Astrocyte of the cerebellum (primary cell): Measurements from ENCODE around the gene IMPG1.

Experiments used
- DNase-seq: peaks from one replicate; pipeline ENCODE4 v3.0.0-alpha.2; 2011; ENCODE audit warnings: low read depth
- H3K4me3 ChIP-seq: 2 replicates; pipeline ENCODE4 v1.5.1; 2011; ENCODE audit warnings: mild to moderate bottlenecking, low read depth, low read length, moderate library complexity
- in situ Hi-C: cut with HindIII; loops from 2 replicates; pipeline ENCODE4 v1.10.0; 2017; ENCODE audit warnings: low sequenced_read_pairs
- TF ChIP-seq, protein P1 (sequence below): IDR thresholded peaks from 2 replicates; pipeline ENCODE4 v1.5.1; 2012; ENCODE audit warnings: low read length, low read depth, moderate library complexity, mild to moderate bottlenecking; ENCODE audit errors: missing control alignments

The IMPG1 gene

GRCh38 chr6:76000629-76001028 is 71.8 kb downstream of the IMPG1 start:
- TF ChIP-seq, protein P1, sequence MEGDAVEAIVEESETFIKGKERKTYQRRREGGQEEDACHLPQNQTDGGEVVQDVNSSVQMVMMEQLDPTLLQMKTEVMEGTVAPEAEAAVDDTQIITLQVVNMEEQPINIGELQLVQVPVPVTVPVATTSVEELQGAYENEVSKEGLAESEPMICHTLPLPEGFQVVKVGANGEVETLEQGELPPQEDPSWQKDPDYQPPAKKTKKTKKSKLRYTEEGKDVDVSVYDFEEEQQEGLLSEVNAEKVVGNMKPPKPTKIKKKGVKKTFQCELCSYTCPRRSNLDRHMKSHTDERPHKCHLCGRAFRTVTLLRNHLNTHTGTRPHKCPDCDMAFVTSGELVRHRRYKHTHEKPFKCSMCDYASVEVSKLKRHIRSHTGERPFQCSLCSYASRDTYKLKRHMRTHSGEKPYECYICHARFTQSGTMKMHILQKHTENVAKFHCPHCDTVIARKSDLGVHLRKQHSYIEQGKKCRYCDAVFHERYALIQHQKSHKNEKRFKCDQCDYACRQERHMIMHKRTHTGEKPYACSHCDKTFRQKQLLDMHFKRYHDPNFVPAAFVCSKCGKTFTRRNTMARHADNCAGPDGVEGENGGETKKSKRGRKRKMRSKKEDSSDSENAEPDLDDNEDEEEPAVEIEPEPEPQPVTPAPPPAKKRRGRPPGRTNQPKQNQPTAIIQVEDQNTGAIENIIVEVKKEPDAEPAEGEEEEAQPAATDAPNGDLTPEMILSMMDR = no peak
- DNase-seq = no peak
- in situ Hi-C loops = no loop called here
- no peak overlapping the region for H3K4me3 ChIP-seq

- TF ChIP-seq, protein P1 = no peak
- no peak for DNase-seq
- in situ Hi-C loops = no loop called here
- H3K4me3 ChIP-seq = no peak overlapping the region
These were observed 74.8 kb downstream of the IMPG1 start for GRCh38 chr6:75997696-75998095.

DNA sequence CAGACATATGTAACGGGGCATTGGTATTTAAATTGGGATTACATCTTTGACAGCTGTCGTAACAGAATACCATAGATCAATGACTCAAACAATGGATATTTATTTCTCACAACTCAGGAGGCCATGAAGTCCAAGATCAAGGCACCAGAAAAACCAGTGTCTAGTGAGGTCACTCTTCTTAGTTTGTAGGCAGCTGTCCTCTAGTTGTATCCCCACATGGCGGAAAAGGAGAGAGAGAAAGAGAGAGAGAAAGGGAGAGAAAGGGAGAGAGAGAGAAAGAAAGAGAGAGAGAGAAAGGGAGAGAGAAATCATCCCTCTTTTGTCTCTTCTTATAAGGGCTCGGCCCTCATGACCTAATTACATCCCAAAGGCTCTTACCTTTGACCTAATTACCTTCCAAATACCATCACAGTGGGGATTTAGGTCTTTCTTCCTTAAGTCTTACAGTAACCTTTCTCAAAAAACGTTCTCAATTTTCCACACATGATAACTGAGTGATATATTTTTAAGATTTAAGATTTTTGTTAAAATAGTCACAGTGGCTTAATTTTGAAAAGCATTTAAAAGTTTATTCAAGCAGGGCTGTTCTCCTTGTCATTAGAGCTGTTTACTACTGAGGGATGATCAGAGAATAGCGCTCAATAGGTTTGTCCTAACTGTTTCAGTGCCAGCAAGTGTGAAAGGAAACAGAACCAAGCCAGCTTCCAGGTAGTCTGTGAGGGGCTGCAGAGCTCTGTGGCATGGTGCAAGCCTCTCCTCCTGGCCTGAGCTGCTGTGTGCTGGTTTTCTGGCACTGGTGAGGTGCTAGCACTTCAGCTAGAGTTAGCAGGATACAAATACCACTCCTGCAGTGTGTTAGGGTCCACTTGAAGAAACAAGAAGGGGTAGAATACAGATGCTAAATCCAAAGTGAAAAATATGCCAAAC is 79.0 kb downstream of the IMPG1 start:
- TF ChIP-seq, protein P1 = no peak
- no peak overlapping the region for H3K4me3 ChIP-seq
- in situ Hi-C loops = no loop called here
- no peak for DNase-seq

- in situ Hi-C loops = no loop called here
- no peak overlapping the region for H3K4me3 ChIP-seq
- TF ChIP-seq, protein P1 = no peak
- DNase-seq = no peak
These were observed 80.5 kb downstream of the IMPG1 start for GRCh38 chr6:75991941-75992340.

DNA sequence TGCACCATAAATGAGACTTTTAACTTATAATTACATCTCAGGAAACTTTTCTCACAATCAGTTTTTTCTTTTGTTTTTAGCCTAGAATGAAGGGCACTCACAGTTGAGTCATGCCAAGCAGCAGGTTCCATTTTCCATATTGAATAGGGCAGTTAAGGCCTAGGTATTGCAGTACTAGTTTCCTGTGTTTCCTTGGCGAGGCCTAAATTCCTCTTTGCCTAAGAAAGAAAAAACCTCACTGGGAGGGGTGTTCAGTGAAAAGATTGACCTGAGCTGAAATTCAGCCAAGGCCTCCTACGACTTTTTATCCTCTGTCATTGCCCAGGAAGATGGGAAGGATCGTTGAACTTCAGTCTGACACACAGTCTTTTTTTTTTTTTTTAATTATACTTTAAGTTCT is 85.5 kb downstream of the IMPG1 start:
- in situ Hi-C loops = no loop called here
- DNase-seq = no peak
- TF ChIP-seq, protein P1 = no peak
- no peak overlapping the region for H3K4me3 ChIP-seq

DNA sequence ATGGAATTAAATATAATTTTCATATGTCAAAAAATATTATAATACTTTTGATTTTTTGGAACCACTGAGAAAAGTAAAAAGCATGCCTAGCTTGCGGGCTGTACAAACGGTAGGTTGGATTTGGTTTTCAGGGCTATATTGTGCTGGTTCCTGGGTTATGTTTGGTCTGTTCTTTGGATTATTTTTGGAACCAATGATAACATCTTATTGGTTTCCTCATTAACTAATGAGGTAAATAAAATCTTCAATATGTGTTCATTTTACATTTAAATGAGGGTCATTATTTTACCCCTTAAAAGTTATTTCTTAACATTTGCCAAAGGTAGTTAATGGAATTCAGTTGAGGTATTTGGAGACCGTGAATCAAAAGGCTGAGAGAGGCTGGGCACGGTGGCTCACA is 96.6 kb downstream of the IMPG1 start:
- H3K4me3 ChIP-seq = no peak overlapping the region
- TF ChIP-seq, protein P1 = no peak
- in situ Hi-C loops = no loop called here
- no peak for DNase-seq
